HepG2 (cell line): Measurements from ENCODE around the gene ACAD8.

Experiments used
- ESRRA ChIP-seq: sonication (generic); formaldehyde crosslinking; IDR thresholded peaks from 2 replicates; pipeline ENCODE4 v1.5.1; 2020; ENCODE audit warnings: mild to moderate bottlenecking, low read depth, missing genetic modification reagents
- EZH2 ChIP-seq: conservative IDR thresholded peaks from 2 replicates; pipeline ENCODE4 v1.6.1; 2012; ENCODE audit warnings: mild to moderate bottlenecking, low read depth, low read length, moderate library complexity
- MYC ChIP-seq: sonication (generic); formaldehyde crosslinking; IDR thresholded peaks from 2 replicates; pipeline ENCODE4 v1.9.0; 2021; ENCODE audit warnings: missing genetic modification reagents, borderline replicate concordance
- ZNF138 ChIP-seq: sonication (generic); formaldehyde crosslinking; IDR thresholded peaks from 2 replicates; pipeline ENCODE4 v1.5.0; 2020; ENCODE audit warnings: mild to moderate bottlenecking, low read depth, missing genetic modification reagents
- ZNF207 ChIP-seq: fragments of 450-650 bp; IDR thresholded peaks from 2 replicates; pipeline ENCODE4 v1.6.1; 2016; ENCODE audit warnings: antibody characterized with exemption, borderline replicate concordance
- ZNF451 ChIP-seq: sonication (generic); formaldehyde crosslinking; IDR thresholded peaks from 2 replicates; pipeline ENCODE4 v1.5.0; 2020; ENCODE audit warnings: mild to moderate bottlenecking, missing genetic modification reagents
- ZNF747 ChIP-seq: sonication (generic); formaldehyde crosslinking; IDR thresholded peaks from 2 replicates; pipeline ENCODE4 v1.8.1; 2023; ENCODE audit warnings: missing genetic modification reagents, mild to moderate bottlenecking, borderline replicate concordance
- ZNF780A ChIP-seq: sonication (generic); formaldehyde crosslinking; IDR thresholded peaks from 2 replicates; pipeline ENCODE4 v1.8.0; 2022; ENCODE audit warnings: mild to moderate bottlenecking, missing genetic modification reagents, moderate library complexity
- TF ChIP-seq, protein P1 (sequence below): sonication (generic); formaldehyde crosslinking; IDR thresholded peaks from 2 replicates; pipeline ENCODE4 v1.5.0; 2020; ENCODE audit warnings: mild to moderate bottlenecking, missing genetic modification reagents, moderate library complexity
- TF ChIP-seq, protein P2 (sequence below): sonication (generic); formaldehyde crosslinking; IDR thresholded peaks from 2 replicates; pipeline ENCODE4 v1.8.0; 2022; ENCODE audit warnings: mild to moderate bottlenecking, missing genetic modification reagents
- TF ChIP-seq, protein P3 (sequence below), 2 experiments: sonication (generic) in 1 of 2; formaldehyde crosslinking in 1 of 2; IDR thresholded peaks; 2 replicates each; pipeline versions ENCODE4 v1.4.0 to v1.6.1; 2018 to 2020; ENCODE audit warnings: missing genetic modification reagents in 2 of 2, borderline replicate concordance in 1 of 2, low read depth in 1 of 2, mild to moderate bottlenecking in 1 of 2, missing biosample characterization in 1 of 2

DNA sequence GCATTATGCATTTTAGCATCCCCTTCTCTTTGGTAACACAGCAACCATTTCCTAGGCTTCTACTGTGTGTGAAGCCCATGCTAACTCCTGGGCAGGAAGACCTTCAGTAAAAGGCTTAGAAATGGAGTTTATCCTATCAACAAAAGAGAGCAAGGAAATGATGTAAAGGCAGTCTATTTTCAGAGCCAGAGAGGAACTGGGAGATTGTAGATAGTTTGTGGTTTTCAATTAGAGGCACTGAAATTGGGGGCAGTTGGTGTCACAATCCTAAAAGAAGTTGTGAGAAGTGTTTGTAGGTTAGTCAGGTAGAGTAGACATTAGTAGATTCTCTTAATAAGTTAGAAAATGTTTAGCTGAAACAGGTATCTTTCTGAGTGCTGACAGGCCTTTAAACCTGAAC lies 7.1 kb downstream of the ACAD8 start:
- TF ChIP-seq, protein P1, sequence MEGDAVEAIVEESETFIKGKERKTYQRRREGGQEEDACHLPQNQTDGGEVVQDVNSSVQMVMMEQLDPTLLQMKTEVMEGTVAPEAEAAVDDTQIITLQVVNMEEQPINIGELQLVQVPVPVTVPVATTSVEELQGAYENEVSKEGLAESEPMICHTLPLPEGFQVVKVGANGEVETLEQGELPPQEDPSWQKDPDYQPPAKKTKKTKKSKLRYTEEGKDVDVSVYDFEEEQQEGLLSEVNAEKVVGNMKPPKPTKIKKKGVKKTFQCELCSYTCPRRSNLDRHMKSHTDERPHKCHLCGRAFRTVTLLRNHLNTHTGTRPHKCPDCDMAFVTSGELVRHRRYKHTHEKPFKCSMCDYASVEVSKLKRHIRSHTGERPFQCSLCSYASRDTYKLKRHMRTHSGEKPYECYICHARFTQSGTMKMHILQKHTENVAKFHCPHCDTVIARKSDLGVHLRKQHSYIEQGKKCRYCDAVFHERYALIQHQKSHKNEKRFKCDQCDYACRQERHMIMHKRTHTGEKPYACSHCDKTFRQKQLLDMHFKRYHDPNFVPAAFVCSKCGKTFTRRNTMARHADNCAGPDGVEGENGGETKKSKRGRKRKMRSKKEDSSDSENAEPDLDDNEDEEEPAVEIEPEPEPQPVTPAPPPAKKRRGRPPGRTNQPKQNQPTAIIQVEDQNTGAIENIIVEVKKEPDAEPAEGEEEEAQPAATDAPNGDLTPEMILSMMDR (CRISPR knock-in tag): no peak
- TF ChIP-seq EZH2 (no peak), ZNF747 (CRISPR knock-in tag) (no peak), ZNF207 (no peak), MYC (CRISPR knock-in tag) (no peak), ESRRA (CRISPR knock-in tag) (no peak), ZNF138 (CRISPR knock-in tag) (no peak), ZNF780A (CRISPR knock-in tag) (no peak), ZNF451 (CRISPR knock-in tag) (no peak)
- TF ChIP-seq, protein P2, sequence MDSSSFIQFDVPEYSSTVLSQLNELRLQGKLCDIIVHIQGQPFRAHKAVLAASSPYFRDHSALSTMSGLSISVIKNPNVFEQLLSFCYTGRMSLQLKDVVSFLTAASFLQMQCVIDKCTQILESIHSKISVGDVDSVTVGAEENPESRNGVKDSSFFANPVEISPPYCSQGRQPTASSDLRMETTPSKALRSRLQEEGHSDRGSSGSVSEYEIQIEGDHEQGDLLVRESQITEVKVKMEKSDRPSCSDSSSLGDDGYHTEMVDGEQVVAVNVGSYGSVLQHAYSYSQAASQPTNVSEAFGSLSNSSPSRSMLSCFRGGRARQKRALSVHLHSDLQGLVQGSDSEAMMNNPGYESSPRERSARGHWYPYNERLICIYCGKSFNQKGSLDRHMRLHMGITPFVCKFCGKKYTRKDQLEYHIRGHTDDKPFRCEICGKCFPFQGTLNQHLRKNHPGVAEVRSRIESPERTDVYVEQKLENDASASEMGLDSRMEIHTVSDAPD (CRISPR knock-in tag): no peak
- TF ChIP-seq, protein P3, sequence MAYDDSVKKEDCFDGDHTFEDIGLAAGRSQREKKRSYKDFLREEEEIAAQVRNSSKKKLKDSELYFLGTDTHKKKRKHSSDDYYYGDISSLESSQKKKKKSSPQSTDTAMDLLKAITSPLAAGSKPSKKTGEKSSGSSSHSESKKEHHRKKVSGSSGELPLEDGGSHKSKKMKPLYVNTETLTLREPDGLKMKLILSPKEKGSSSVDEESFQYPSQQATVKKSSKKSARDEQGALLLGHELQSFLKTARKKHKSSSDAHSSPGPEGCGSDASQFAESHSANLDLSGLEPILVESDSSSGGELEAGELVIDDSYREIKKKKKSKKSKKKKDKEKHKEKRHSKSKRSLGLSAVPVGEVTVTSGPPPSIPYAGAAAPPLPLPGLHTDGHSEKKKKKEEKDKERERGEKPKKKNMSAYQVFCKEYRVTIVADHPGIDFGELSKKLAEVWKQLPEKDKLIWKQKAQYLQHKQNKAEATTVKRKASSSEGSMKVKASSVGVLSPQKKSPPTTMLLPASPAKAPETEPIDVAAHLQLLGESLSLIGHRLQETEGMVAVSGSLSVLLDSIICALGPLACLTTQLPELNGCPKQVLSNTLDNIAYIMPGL (CRISPR knock-in tag; IDR thresholded peaks at IDR 0.05; ENCODE audit: borderline replicate concordance in 1 of 2, low read depth in 1 of 2): no peak
